Right hindlimb (tissue), 1 donor: Measurements from ENCODE around the gene TNRC6C.

Experiments used
- DNase-seq: peaks from one replicate; pipeline ENCODE4 v3.0.0-alpha.2; 2018

The TNRC6C gene

GRCh38 chr17:78140169-78141051, 181.9 kb downstream of the TNRC6C start:
- DNase-seq = peak; percentile 76

GRCh38 chr17:78141437-78142118, 183.1 kb downstream of the TNRC6C start:
- DNase-seq = no peak

- DNase-seq = no peak
Measured at GRCh38 chr17:78142119-78142861, 183.8 kb downstream of the TNRC6C start.

- DNase-seq = no peak
Measured at GRCh38 chr17:78143214-78144146, 185.0 kb downstream of the TNRC6C start.

GRCh38 chr17:78144147-78144719, 185.7 kb downstream of the TNRC6C start:
- DNase-seq = peak; percentile 81

GRCh38 chr17:78144736-78145641, 186.5 kb downstream of the TNRC6C start:
- peak; percentile 71 for DNase-seq

GRCh38 chr17:78146471-78146869, 188.0 kb downstream of the TNRC6C start:
- DNase-seq = no peak

- no peak for DNase-seq
Measured at GRCh38 chr17:78146881-78147280, 188.4 kb downstream of the TNRC6C start.

GRCh38 chr17:78147315-78147998, 189.0 kb downstream of the TNRC6C start:
- no peak for DNase-seq

- no peak for DNase-seq
Measured at GRCh38 chr17:78148286-78149016, 189.9 kb downstream of the TNRC6C start.

- DNase-seq = no peak
Measured at GRCh38 chr17:78151514-78152008, 193.1 kb downstream of the TNRC6C start.

- DNase-seq = no peak
Measured at GRCh38 chr17:78154903-78155811, 196.7 kb downstream of the TNRC6C start.
